ENCODE results near the gene SLC25A51.

SLC25A51 gene

DNA sequence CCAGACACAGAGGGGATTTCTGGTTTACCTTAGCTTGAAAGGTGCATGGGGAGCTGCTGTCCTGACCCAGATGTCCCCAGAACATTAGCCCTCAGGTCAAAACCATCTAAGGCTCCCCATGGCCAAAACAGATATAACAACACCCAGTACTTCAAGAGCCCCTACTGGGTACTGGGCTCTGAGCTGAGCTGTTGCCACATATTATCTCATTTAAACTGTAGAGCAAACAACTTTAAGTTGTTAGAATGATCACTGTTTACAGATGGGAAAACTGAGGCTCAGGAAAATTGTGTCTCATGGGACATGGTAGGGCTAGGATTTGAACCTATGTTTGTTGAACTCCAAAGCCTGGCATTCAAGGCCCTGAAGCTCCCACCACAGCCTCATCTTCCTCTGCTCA lies 20.6 kb upstream of the SLC25A51 start:
- Histone ChIP-seq H3K9me3 (ENCODE audit: insufficient read depth, low read depth, low read length) (no peaks in the 10 kb centered on the region), H3K27me3 (ENCODE audit: insufficient read depth, low read length, poor library complexity, severe bottlenecking) (no peaks in the 10 kb centered on the region), H3K9me2 (replicated peaks; ENCODE audit: low read depth, low read length) (no peaks in the 10 kb centered on the region), H3K9ac (ENCODE audit: low read depth, low read length, poor library complexity, severe bottlenecking) (no peak overlapping the region), H2AFZ (ENCODE audit: low read length) (no peak overlapping the region), H3K79me2 (ENCODE audit: insufficient read depth, low read length) (no peaks in the 10 kb centered on the region), H3F3A (ENCODE audit: low read depth) (no peaks in the 10 kb centered on the region), H4K20me1 (ENCODE audit: insufficient read depth, low read length, poor library complexity, severe bottlenecking) (no peaks in the 10 kb centered on the region), H3K36me3 (ENCODE audit: insufficient read depth, low read length) (no peaks in the 10 kb centered on the region), H3K4me2 (ENCODE audit: low read depth, low read length, poor library complexity, severe bottlenecking) (no peak overlapping the region), H3K4me3 (ENCODE audit: low read length, poor library complexity, severe bottlenecking) (no peak overlapping the region), H3K4me1 (ENCODE audit: insufficient read depth, low read length, poor library complexity, severe bottlenecking) (no peaks in the 10 kb centered on the region)
- TF ChIP-seq, protein P1, sequence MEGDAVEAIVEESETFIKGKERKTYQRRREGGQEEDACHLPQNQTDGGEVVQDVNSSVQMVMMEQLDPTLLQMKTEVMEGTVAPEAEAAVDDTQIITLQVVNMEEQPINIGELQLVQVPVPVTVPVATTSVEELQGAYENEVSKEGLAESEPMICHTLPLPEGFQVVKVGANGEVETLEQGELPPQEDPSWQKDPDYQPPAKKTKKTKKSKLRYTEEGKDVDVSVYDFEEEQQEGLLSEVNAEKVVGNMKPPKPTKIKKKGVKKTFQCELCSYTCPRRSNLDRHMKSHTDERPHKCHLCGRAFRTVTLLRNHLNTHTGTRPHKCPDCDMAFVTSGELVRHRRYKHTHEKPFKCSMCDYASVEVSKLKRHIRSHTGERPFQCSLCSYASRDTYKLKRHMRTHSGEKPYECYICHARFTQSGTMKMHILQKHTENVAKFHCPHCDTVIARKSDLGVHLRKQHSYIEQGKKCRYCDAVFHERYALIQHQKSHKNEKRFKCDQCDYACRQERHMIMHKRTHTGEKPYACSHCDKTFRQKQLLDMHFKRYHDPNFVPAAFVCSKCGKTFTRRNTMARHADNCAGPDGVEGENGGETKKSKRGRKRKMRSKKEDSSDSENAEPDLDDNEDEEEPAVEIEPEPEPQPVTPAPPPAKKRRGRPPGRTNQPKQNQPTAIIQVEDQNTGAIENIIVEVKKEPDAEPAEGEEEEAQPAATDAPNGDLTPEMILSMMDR (conservative IDR thresholded peaks at IDR 0.05; ENCODE audit: low read length) = no peak
- TF ChIP-seq EZH2phosphoT487 (IDR thresholded peaks at IDR 0.05; ENCODE audit: borderline replicate concordance) = no peak

DNA sequence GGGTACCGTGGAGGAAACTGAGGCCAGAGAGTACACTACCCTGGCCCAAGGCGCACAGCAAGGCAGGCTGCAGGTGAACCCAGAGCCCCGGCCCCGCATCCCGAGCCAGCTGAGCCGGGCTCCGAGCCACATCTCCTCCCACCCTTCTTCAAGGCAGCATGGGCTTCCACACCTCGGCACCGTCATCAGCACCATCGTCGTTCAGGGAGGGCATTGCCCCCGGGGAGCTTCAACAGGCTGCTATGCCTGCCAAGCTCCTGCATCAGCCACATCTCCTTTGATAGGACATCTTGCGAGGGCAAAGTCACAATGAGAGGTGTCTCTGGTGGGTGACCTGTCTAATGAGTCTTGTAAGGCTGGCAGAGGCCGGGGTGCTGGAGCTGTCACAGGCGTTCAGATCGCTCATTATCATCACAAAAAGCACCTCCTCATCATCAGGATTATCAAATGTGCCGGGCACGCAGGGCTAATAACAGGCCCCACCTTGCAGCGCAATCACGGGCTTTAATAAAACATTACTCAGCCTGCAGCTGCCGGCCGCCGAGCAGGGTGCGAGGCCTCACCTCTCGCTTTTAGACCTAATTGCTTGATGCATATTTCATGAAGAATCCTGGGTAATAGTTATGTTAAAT lies 20.0 kb upstream of the SLC25A51 start:
- H3K4me2 ChIP-seq (ENCODE audit: low read depth, low read length, poor library complexity, severe bottlenecking) = no peak overlapping the region
- TF ChIP-seq EZH2phosphoT487 (IDR thresholded peaks at IDR 0.05; ENCODE audit: borderline replicate concordance) = no peak
- TF ChIP-seq, protein P1 (conservative IDR thresholded peaks at IDR 0.05; ENCODE audit: low read length) = no peak
- H3K4me3 ChIP-seq (ENCODE audit: low read length, poor library complexity, severe bottlenecking) = no peak overlapping the region
- no peaks in the 10 kb centered on the region for H3K79me2 ChIP-seq (ENCODE audit: insufficient read depth, low read length)
- no peaks in the 10 kb centered on the region for H3K36me3 ChIP-seq (ENCODE audit: insufficient read depth, low read length)
- H3K27me3 ChIP-seq (ENCODE audit: insufficient read depth, low read length, poor library complexity, severe bottlenecking) = no peaks in the 10 kb centered on the region
- H3F3A ChIP-seq (ENCODE audit: low read depth) = no peaks in the 10 kb centered on the region
- H3K9me2 ChIP-seq (replicated peaks; ENCODE audit: low read depth, low read length) = no peaks in the 10 kb centered on the region
- H3K9ac ChIP-seq (ENCODE audit: low read depth, low read length, poor library complexity, severe bottlenecking) = no peak overlapping the region
- H3K4me1 ChIP-seq (ENCODE audit: insufficient read depth, low read length, poor library complexity, severe bottlenecking) = no peaks in the 10 kb centered on the region
- no peaks in the 10 kb centered on the region for H4K20me1 ChIP-seq (ENCODE audit: insufficient read depth, low read length, poor library complexity, severe bottlenecking)
- H3K9me3 ChIP-seq (ENCODE audit: insufficient read depth, low read depth, low read length) = no peaks in the 10 kb centered on the region
- H2AFZ ChIP-seq (ENCODE audit: low read length) = no peak overlapping the region

DNA sequence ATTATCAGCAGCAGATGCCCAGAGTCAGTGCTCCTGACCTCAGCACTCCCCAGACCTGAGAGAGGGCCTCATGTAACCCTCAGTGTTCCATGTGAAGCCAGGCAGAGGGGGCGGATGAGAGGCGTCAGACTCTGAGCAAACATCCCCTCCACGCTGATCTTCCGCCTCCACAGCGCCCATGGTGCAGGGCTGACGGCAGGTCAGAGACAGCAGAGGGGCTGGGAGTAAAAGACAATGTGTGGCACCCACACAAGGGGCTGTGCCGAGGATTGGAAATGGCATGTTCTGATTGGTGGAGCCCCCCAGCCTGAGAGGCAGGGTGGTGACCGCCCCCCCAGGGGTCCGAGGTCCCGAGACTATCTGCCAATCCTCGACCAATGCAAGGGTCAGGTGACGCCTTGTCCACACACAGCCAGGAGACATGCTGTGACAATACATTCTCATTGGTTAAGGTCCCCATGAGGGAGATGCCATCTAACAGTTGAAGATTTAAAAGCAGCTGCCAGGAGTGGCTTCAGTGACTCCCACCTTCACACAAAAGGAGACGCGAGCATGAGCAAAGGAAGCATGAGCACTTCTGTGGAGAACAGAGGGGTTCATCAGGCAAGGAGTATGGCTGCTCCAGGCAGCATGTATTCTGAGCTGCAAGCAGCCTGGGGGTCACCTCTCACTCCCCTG lies 19.3 kb upstream of the SLC25A51 start:
- Histone ChIP-seq H3K9ac (ENCODE audit: low read depth, low read length, poor library complexity, severe bottlenecking) (no peak overlapping the region), H4K20me1 (ENCODE audit: insufficient read depth, low read length, poor library complexity, severe bottlenecking) (no peaks in the 10 kb centered on the region), H3K4me2 (ENCODE audit: low read depth, low read length, poor library complexity, severe bottlenecking) (no peak overlapping the region), H3K9me2 (replicated peaks; ENCODE audit: low read depth, low read length) (no peaks in the 10 kb centered on the region), H3K4me3 (ENCODE audit: low read length, poor library complexity, severe bottlenecking) (no peak overlapping the region), H3K36me3 (ENCODE audit: insufficient read depth, low read length) (no peaks in the 10 kb centered on the region), H3F3A (ENCODE audit: low read depth) (no peaks in the 10 kb centered on the region), H3K4me1 (ENCODE audit: insufficient read depth, low read length, poor library complexity, severe bottlenecking) (no peaks in the 10 kb centered on the region), H2AFZ (ENCODE audit: low read length) (no peak overlapping the region), H3K79me2 (ENCODE audit: insufficient read depth, low read length) (no peaks in the 10 kb centered on the region), H3K27me3 (ENCODE audit: insufficient read depth, low read length, poor library complexity, severe bottlenecking) (no peaks in the 10 kb centered on the region), H3K9me3 (ENCODE audit: insufficient read depth, low read depth, low read length) (no peaks in the 10 kb centered on the region)
- TF ChIP-seq, protein P1 (conservative IDR thresholded peaks at IDR 0.05; ENCODE audit: low read length) = no peak
- no peak for TF ChIP-seq EZH2phosphoT487 (IDR thresholded peaks at IDR 0.05; ENCODE audit: borderline replicate concordance)

Measured in Loucy (cell line).